AG04449 (cell line): Measurements from ENCODE around the gene ILK.

Experiments
- CTCF ChIA-PET: fragments of 350-600 bp; formaldehyde crosslinking; extraction: SDS; loops from one replicate; lab custom pipeline; 2021; ENCODE audit warnings: antibody characterized with exemption; lab: Yijun Ruan, JAX
- POLR2A ChIA-PET: fragments of 400-600, 350-600 bp; formaldehyde crosslinking; extraction: SDS; loops from one replicate; lab custom pipeline; 2020; ENCODE audit warnings: antibody characterized with exemption, inconsistent platforms; lab: Yijun Ruan, JAX
- DNase-seq: peaks from one replicate; pipeline ENCODE4 v3.0.0-alpha.2; 2010; ENCODE audit warnings: low read depth, low spot score
- H3K4me3 ChIP-seq: 2 replicates; pipeline ENCODE4 v1.5.1; 2011; ENCODE audit warnings: low read depth, mild to moderate bottlenecking, control low read depth, low read length
- CTCF ChIP-seq: IDR thresholded peaks from one replicate; pipeline ENCODE4 v1.5.1; 2011; ENCODE audit warnings: mild to moderate bottlenecking, moderate library complexity, low read length, control low read depth, inconsistent platforms; ENCODE audit not compliant: insufficient read depth; ENCODE audit errors: missing control alignments

Gene ILK

GRCh38 chr11:6603287-6604080 is at the start of gene ILK, which contains the start of gene RRP8:
TSS of gene ILK (plus strand) at chr11:6603774. CDS start at chr11:6604272, 498 bp downstream.
TSS of gene RRP8 (minus strand) at chr11:6603616. CDS start at chr11:6603502, 114 bp downstream.
- H3K4me3 ChIP-seq = peak within 1 kb of the TSS; percentile 97
- CTCF ChIA-PET = interaction anchor here (0.7 to 4.4 kb wide), 11 partner anchors 10 to 240 kb away, joined by 3 to 19 read pairs (median 4); no protein-coding TSS in a partner anchor
- no peak for TF ChIP-seq CTCF
- DNase-seq = no peak
- POLR2A ChIA-PET = interaction anchor here (0.8 to 1.2 kb wide), 5 partner anchors 8 to 122 kb away, joined by 3 to 4 read pairs (median 4); partner anchors contain the start of genes ARFIP2, TAF10 and TIMM10B

DNA sequence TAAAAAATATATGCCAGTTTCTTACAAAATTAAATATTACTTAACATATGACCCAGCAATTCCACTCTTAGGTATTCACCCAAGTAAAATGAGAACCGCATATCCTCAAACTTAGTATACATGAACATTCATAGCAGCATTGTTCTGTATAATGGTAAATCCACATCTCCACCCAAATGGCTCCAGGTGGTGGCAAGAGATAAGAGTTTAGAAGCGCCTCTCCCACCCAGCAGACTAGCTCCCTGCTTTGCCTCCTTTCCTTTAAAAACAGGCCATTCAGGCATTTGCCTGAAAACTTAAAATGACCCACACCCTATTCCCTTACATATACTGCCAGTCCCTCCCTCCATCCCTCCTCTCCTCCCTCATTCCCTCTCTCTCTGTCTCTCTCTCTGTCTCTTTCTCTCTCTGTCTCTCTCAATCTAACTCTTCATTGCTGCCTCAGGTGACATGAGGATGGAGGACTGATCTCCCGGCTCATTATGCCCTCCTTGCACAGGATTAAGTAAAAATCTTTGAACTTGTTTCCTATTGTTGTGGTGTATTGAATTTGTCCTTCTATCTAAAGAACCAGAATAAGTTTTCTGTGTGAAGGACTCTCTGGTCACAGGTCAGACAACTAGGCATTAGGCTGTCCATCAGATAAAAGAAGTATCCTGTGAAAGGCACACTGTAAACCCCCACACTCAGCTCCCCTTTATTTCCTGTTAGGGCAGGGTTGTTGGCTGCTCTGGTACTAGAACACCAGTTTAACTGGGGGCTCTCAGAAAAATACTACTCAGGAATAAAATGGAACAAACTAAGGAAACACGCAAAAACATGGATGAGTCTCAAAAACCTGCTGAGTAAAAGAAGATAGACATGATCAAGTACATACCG is 48.5 kb upstream of the ILK start:
- DNase-seq = no peak
- no peak for TF ChIP-seq CTCF
- ChIA-PET CTCF (interaction anchor here (0.7 to 4.5 kb wide), 4 partner anchors 15 to 176 kb away, joined by 3 to 25 read pairs (median 3); no protein-coding TSS in a partner anchor), POLR2A (interaction anchor here (0.7 kb wide), 1 partner anchor 16 kb away, joined by 3 read pairs; no protein-coding TSS in a partner anchor)
- no peak overlapping the region for H3K4me3 ChIP-seq

GRCh38 chr11:6556139-6556949 is 47.2 kb upstream of the ILK start:
- CTCF ChIA-PET = interaction anchor here (0.7 kb wide), 1 partner anchor 178 kb away, joined by 3 read pairs; no protein-coding TSS in a partner anchor
- H3K4me3 ChIP-seq = no peak overlapping the region
- DNase-seq = no peak
- no peak for TF ChIP-seq CTCF
- POLR2A ChIA-PET = interaction anchor here (0.7 kb wide), 1 partner anchor 17 kb away, joined by 3 read pairs; no protein-coding TSS in a partner anchor

- ChIA-PET CTCF (interaction anchor here (0.9 to 1.1 kb wide), 2 partner anchors 26 to 126 kb away, joined by 4 read pairs; partner anchors contain the start of gene MRPL17), POLR2A (no interaction called here)
- no peak for TF ChIP-seq CTCF
- no peak overlapping the region for H3K4me3 ChIP-seq
- no peak for DNase-seq
Measured at GRCh38 chr11:6557063-6557462, 46.5 kb upstream of the ILK start.

GRCh38 chr11:6557761-6558674 is 45.6 kb upstream of the ILK start:
- ChIA-PET POLR2A (no interaction called here), CTCF (interaction anchor here (0.6 to 1.4 kb wide), 4 partner anchors 25 to 125 kb away, joined by 4 to 7 read pairs (median 4); partner anchors contain the start of gene MRPL17)
- no peak for TF ChIP-seq CTCF
- no peak overlapping the region for H3K4me3 ChIP-seq
- DNase-seq = no peak
